GM23338 (cell line): Measurements from ENCODE around the gene C4A. TPM values are rescaled to one million over a fixed set of nuclear protein-coding genes. Genes with fewer than 3 reads are reported as not detected.
"Not testable (repeated sequence)": the region's sequence is repeated elsewhere in the genome, so short reads cannot be mapped to it uniquely, and the experiment has no call there.

ENCODE experiments used
- ATAC-seq: fragments of 200-7000 bp; cut with Tn5 transposase; 3 replicates; pipeline ENCODE4 v1.9.1; 2020
- DNase-seq: peaks from one replicate; pipeline ENCODE4 v3.0.0-alpha.2; 2015; ENCODE audit warnings: low spot score
- H2AFZ ChIP-seq: fragments of 200-600 bp; sonication (generic); 2 replicates; pipeline ENCODE4 v1.8.0; 2016; ENCODE audit warnings: antibody characterized with exemption, mild to moderate bottlenecking, moderate library complexity
- H3F3A ChIP-seq: fragments of 200-600 bp; sonication (generic); replicated peaks from 2 replicates; pipeline ENCODE4 v1.8.0; 2017; ENCODE audit warnings: antibody characterized with exemption, mixed run types, low read depth
- H3K27ac ChIP-seq: fragments of 200-600 bp; sonication (generic); 2 replicates; pipeline ENCODE4 v1.6.1; 2016; ENCODE audit warnings: low read depth
- H3K27me3 ChIP-seq: fragments of 200-600 bp; sonication (generic); 2 replicates; pipeline ENCODE4 v1.8.0; 2016; ENCODE audit warnings: mild to moderate bottlenecking, mixed run types, moderate library complexity; ENCODE audit not compliant: insufficient read depth
- H3K36me3 ChIP-seq: fragments of 200-600 bp; sonication (generic); 2 replicates; pipeline ENCODE4 v1.8.0; 2016; ENCODE audit warnings: mild to moderate bottlenecking; ENCODE audit not compliant: insufficient read depth
- H3K4me1 ChIP-seq: fragments of 200-600 bp; sonication (generic); 2 replicates; pipeline ENCODE4 v1.8.0; 2016; ENCODE audit warnings: mild to moderate bottlenecking, moderate library complexity; ENCODE audit not compliant: insufficient read depth
- H3K4me2 ChIP-seq: fragments of 200-600 bp; sonication (generic); 2 replicates; pipeline ENCODE4 v1.7.1; 2017; ENCODE audit warnings: mixed run types
- H3K4me3 ChIP-seq: fragments of 200-600 bp; sonication (generic); 2 replicates; pipeline ENCODE4 v1.6.1; 2016; ENCODE audit warnings: mixed run types
- H3K79me2 ChIP-seq: fragments of 200-600 bp; sonication (generic); replicated peaks from 2 replicates; pipeline ENCODE4 v1.8.0; 2017; ENCODE audit warnings: mild to moderate bottlenecking; ENCODE audit not compliant: insufficient read depth
- H3K9me2 ChIP-seq: fragments of 200-600 bp; sonication (generic); 2 replicates; pipeline ENCODE4 v1.8.0; 2017; ENCODE audit not compliant: insufficient read depth
- H4K20me1 ChIP-seq: fragments of 200-600 bp; sonication (generic); replicated peaks from 2 replicates; pipeline ENCODE4 v1.8.0; 2017; ENCODE audit warnings: mild to moderate bottlenecking; ENCODE audit not compliant: insufficient read depth
- H3K27ac Mint-ChIP-seq: 2 replicates; pipeline ENCODE4 v1.8.0; 2020; ENCODE audit warnings: inconsistent platforms, mild to moderate bottlenecking, moderate library complexity, mixed read lengths
- H3K27me3 Mint-ChIP-seq: 3 replicates; pipeline ENCODE4 v1.8.0; 2022; ENCODE audit warnings: low read depth, mild to moderate bottlenecking, moderate library complexity, mixed read lengths, inconsistent platforms; ENCODE audit not compliant: insufficient read depth, poor library complexity
- H3K36me3 Mint-ChIP-seq: 3 replicates; pipeline ENCODE4 v1.8.0; 2021; ENCODE audit warnings: low read depth, mild to moderate bottlenecking, inconsistent platforms, moderate library complexity, mixed read lengths
- H3K4me1 Mint-ChIP-seq: 3 replicates; pipeline ENCODE4 v1.8.0; 2020; ENCODE audit warnings: mild to moderate bottlenecking, inconsistent platforms, mixed read lengths
- H3K4me3 Mint-ChIP-seq: 3 replicates; pipeline ENCODE4 v1.8.0; 2021; ENCODE audit warnings: moderate library complexity, mild to moderate bottlenecking, inconsistent platforms, mixed read lengths
- H3K9me3 Mint-ChIP-seq: 3 replicates; pipeline ENCODE4 v1.8.0; 2020; ENCODE audit warnings: moderate library complexity, mild to moderate bottlenecking, inconsistent platforms, mixed read lengths
- polyA plus RNA-seq: library from polyadenylated mRNA; unstranded; fragments of >200 nt; fragmentation: Nextera tagmentation; extraction: Ambion mirVana; gene quantifications from 2 replicates; pipeline ENCODE4 v1.2.1, GENCODE V29; 2016
- total RNA-seq: library from RNA; depleted of rRNA; stranded (reverse); fragments of >200 nt; shearing (Covaris generic); gene quantifications from 2 replicates; pipeline ENCODE4 v1.2.3, GENCODE V29; 2014

C4A gene
- total and polyA plus RNA-seq, 2 experiments from 2014 or later, result 0.48 to 0.97 TPM

- H3K27ac Mint-ChIP-seq, H3K4me1 Mint-ChIP-seq, ATAC-seq, DNase-seq, H4K20me1 ChIP-seq, H3K4me3 ChIP-seq, H3K36me3 ChIP-seq, H3K4me1 ChIP-seq, H3K4me2 ChIP-seq, H3K27me3 ChIP-seq, H3K27ac ChIP-seq, H3F3A ChIP-seq, H3K27me3 Mint-ChIP-seq, H3K9me2 ChIP-seq, H3K4me3 Mint-ChIP-seq, H3K79me2 ChIP-seq, H2AFZ ChIP-seq: not testable (repeated sequence)
- peaks cover 20% of the 10 kb centered on the region for H3K9me3 Mint-ChIP-seq
- peaks cover 18% of the 10 kb centered on the region; the same call in 2 of the 3 replicates for H3K36me3 Mint-ChIP-seq
Observed at GRCh38 chr6:31980195-31980876, 1.5 kb upstream of the C4A start.

DNA sequence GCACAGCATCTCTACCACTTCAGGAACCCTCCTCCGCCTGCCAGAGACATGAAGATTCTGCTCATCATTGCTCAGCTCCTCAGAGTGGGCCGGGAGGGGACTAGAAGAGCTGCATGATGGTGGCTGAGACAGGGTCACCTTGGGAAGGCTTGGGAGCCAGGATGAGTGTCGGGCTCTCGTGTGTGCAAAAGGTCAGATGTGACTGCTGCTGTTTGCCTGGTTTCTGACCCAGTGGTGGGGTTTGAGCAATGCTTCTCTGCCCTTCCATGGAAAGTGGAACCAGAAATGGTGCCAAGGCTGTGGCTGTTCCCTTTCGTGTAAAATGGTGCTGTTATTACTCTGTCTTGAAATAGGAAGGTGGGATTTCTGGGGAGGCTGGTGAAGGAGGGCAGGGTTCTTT lies 859 bp upstream of the C4A start:
- H3K4me2 ChIP-seq, H3K79me2 ChIP-seq, DNase-seq, H3K27ac ChIP-seq, H3K27me3 Mint-ChIP-seq, H4K20me1 ChIP-seq, H3K4me3 Mint-ChIP-seq, H3K4me1 Mint-ChIP-seq, H3F3A ChIP-seq, H3K4me1 ChIP-seq, H3K36me3 ChIP-seq, H3K27me3 ChIP-seq, H2AFZ ChIP-seq, H3K27ac Mint-ChIP-seq, H3K4me3 ChIP-seq, ATAC-seq, H3K9me2 ChIP-seq: not testable (repeated sequence)
- Mint-ChIP-seq H3K36me3 (peaks cover 14% of the 10 kb centered on the region; the same call in 2 of the 3 replicates), H3K9me3 (peaks cover 16% of the 10 kb centered on the region)

DNA sequence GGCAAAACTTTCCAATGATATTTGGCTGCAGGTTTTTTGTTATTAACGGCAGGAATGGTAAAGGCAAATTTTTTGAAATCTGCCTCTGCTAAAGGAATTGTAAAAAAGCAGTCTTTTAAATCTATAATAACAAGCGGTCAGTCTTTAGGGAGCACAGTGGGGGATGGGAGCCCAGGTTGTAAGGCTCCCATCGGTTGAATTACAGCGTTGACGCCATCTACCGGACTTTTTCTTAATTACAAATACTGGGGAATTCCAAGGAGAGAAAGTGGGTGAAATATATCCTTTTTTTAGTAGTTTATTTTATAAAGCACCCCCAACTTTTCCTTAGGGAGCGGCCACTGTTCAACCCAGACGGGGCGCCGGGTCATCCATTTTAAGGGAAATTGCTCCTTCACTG lies 7.5 kb downstream of the C4A start:
- not testable (repeated sequence) for H3K36me3 ChIP-seq, H4K20me1 ChIP-seq, H3K79me2 ChIP-seq, H3K27ac Mint-ChIP-seq, H2AFZ ChIP-seq, H3K4me1 Mint-ChIP-seq, H3K4me3 ChIP-seq, H3F3A ChIP-seq, H3K9me3 Mint-ChIP-seq, H3K4me2 ChIP-seq, H3K4me3 Mint-ChIP-seq, DNase-seq, H3K4me1 ChIP-seq, H3K27me3 ChIP-seq, H3K27ac ChIP-seq, H3K27me3 Mint-ChIP-seq, H3K36me3 Mint-ChIP-seq, H3K9me2 ChIP-seq
- peak; percentile 80 for ATAC-seq

DNA sequence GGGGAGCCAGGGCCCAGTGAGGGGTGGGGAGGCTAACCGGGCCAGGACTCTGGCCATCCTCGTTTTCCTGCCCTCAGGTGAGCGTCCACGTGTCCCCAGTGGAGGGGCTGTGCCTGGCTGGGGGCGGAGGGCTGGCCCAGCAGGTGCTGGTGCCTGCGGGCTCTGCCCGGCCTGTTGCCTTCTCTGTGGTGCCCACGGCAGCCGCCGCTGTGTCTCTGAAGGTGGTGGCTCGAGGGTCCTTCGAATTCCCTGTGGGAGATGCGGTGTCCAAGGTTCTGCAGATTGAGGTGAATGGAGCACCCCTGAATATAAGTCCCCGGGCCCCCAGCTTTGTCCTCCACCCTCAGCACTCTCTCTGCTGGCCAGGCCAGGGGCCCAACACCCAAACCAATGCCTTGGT lies 12.6 kb downstream of the C4A start:
- H3K4me3 ChIP-seq, H3K4me2 ChIP-seq, H3K4me1 Mint-ChIP-seq, H2AFZ ChIP-seq, H4K20me1 ChIP-seq, H3K27ac Mint-ChIP-seq, H3K9me3 Mint-ChIP-seq, H3K36me3 Mint-ChIP-seq, H3K9me2 ChIP-seq, H3K27me3 Mint-ChIP-seq, H3K4me3 Mint-ChIP-seq, H3K4me1 ChIP-seq, H3K27ac ChIP-seq, DNase-seq, H3K79me2 ChIP-seq, H3F3A ChIP-seq, ATAC-seq, H3K36me3 ChIP-seq, H3K27me3 ChIP-seq: not testable (repeated sequence)

GRCh38 chr6:31996385-31996784 lies 14.5 kb downstream of the C4A start:
- H3K27ac Mint-ChIP-seq, DNase-seq: not testable (repeated sequence)

GRCh38 chr6:32002546-32003268 lies 20.9 kb downstream of the C4A start:
- not testable (repeated sequence) for H3K27ac Mint-ChIP-seq, DNase-seq, H3K36me3 Mint-ChIP-seq, ATAC-seq, H3K27me3 ChIP-seq, H3K36me3 ChIP-seq, H3K79me2 ChIP-seq, H3K4me1 Mint-ChIP-seq, H2AFZ ChIP-seq, H3K4me3 Mint-ChIP-seq, H3K9me2 ChIP-seq, H3K4me1 ChIP-seq, H4K20me1 ChIP-seq, H3K4me3 ChIP-seq, H3K27ac ChIP-seq, H3K4me2 ChIP-seq, H3F3A ChIP-seq, H3K27me3 Mint-ChIP-seq, H3K9me3 Mint-ChIP-seq

More at GRCh38 chr6:31996385-31996784, 14.5 kb downstream of the C4A start:
- ATAC-seq, H3K27me3 ChIP-seq, H3K36me3 ChIP-seq, H3K27ac ChIP-seq, H3K4me1 Mint-ChIP-seq, H3K4me3 Mint-ChIP-seq, H3K9me3 Mint-ChIP-seq, H3K4me2 ChIP-seq, H3K79me2 ChIP-seq, H4K20me1 ChIP-seq, H2AFZ ChIP-seq, H3K27me3 Mint-ChIP-seq, H3K4me1 ChIP-seq, H3K36me3 Mint-ChIP-seq, H3K9me2 ChIP-seq, H3K4me3 ChIP-seq, H3F3A ChIP-seq: not testable (repeated sequence)
